Kidney epithelial cell (primary cell): ENCODE data around the gene PANX2. TPM values are rescaled to one million over a fixed set of nuclear protein-coding genes. Genes with fewer than 3 reads are reported as not detected.

ENCODE experiments used
- DNase-seq: peaks from one replicate; pipeline ENCODE4 v3.0.0-alpha.2; 2010; ENCODE audit warnings: low read depth
- H3K27me3 ChIP-seq: 2 replicates; pipeline ENCODE4 v1.6.0; 2011; ENCODE audit warnings: low read length; ENCODE audit not compliant: control insufficient read depth, insufficient read depth
- H3K36me3 ChIP-seq: 2 replicates; pipeline ENCODE4 v1.5.1; 2011; ENCODE audit warnings: low read length; ENCODE audit not compliant: control insufficient read depth, insufficient read depth
- H3K4me3 ChIP-seq: 2 replicates; pipeline ENCODE4 v1.5.1; 2011; ENCODE audit warnings: low read depth, mild to moderate bottlenecking, control low read depth, low read length
- total RNA-seq: library from RNA; depleted of rRNA; stranded (reverse); fragments of >200 nt; gene quantifications from 2 replicates; pipeline ENCODE4 v1.2.3, GENCODE V29; 2015
- TF ChIP-seq, protein P1 (sequence below): IDR thresholded peaks from 2 replicates; pipeline ENCODE4 v1.5.1; 2011; ENCODE audit warnings: mild to moderate bottlenecking, moderate library complexity, low read length, control low read depth, inconsistent platforms; ENCODE audit not compliant: insufficient read depth, poor library complexity, severe bottlenecking

Gene PANX2
- total RNA-seq, 1 donor from 2014 or later = 0.33 TPM

- TF ChIP-seq, protein P1, sequence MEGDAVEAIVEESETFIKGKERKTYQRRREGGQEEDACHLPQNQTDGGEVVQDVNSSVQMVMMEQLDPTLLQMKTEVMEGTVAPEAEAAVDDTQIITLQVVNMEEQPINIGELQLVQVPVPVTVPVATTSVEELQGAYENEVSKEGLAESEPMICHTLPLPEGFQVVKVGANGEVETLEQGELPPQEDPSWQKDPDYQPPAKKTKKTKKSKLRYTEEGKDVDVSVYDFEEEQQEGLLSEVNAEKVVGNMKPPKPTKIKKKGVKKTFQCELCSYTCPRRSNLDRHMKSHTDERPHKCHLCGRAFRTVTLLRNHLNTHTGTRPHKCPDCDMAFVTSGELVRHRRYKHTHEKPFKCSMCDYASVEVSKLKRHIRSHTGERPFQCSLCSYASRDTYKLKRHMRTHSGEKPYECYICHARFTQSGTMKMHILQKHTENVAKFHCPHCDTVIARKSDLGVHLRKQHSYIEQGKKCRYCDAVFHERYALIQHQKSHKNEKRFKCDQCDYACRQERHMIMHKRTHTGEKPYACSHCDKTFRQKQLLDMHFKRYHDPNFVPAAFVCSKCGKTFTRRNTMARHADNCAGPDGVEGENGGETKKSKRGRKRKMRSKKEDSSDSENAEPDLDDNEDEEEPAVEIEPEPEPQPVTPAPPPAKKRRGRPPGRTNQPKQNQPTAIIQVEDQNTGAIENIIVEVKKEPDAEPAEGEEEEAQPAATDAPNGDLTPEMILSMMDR = no peak
- no peaks in the 10 kb centered on the region for H3K36me3 ChIP-seq
- no peak for DNase-seq
- H3K27me3 ChIP-seq = no peaks in the 10 kb centered on the region
- no peak overlapping the region for H3K4me3 ChIP-seq
Observed at GRCh38 chr22:50228366-50228765, 57.8 kb downstream of the PANX2 start.

DNA sequence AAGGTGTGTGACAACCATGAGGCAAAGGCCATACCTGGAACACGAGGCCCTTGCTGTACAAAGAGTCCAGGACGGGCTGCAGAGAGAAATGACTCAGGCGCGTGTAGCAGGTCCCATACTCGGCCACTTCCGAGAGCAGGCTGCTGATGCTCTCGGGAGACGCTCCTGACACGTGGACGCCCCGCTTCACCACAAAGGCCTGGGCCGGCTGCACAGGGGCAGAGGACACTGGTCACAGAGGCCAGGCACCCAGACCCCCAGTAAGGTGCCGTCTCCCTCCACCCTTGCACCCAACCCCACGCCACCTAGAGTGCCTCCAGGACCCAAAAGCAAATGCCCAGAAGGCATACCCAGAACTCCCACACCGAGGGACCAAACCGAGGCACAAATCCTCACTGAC is 58.8 kb downstream of the PANX2 start:
- TF ChIP-seq, protein P1 = no peak
- H3K36me3 ChIP-seq = no peaks in the 10 kb centered on the region
- no peaks in the 10 kb centered on the region for H3K27me3 ChIP-seq
- no peak overlapping the region for H3K4me3 ChIP-seq
- DNase-seq = no peak

Other genes starting within 250 kb of the PANX2 start
- 66.9 and 77.3 TPM in 2 replicates for gene PIM3, start 210.0 kb upstream of the PANX2 start, total RNA-seq
- gene IL17REL, start 158.0 kb upstream of the PANX2 start, total RNA-seq = not detected in 2 replicates
- not detected in 2 replicates for gene TTLL8, start 112.4 kb upstream of the PANX2 start, total RNA-seq
- gene MLC1, start 85.3 kb upstream of the PANX2 start, total RNA-seq = not detected in 2 replicates
- 0.21 and 1.7 TPM in 2 replicates for gene MOV10L1, start 80.7 kb upstream of the PANX2 start, total RNA-seq
- gene TRABD, start 15.2 kb downstream of the PANX2 start, total RNA-seq = 60.2 and 73.5 TPM in 2 replicates
- 12.0 and 14.8 TPM in 2 replicates for gene SELENOO, start 30.3 kb downstream of the PANX2 start, total RNA-seq
- 27.2 and 33.6 TPM in 2 replicates for gene TUBGCP6, start 74.3 kb downstream of the PANX2 start, total RNA-seq
- gene HDAC10, start 80.5 kb downstream of the PANX2 start, total RNA-seq = 21.1 and 34.8 TPM in 2 replicates
- 25.5 and 27.3 TPM in 2 replicates for gene MAPK12, start 91.0 kb downstream of the PANX2 start, total RNA-seq
- 11.9 and 12.9 TPM in 2 replicates for gene MAPK11, start 99.6 kb downstream of the PANX2 start, total RNA-seq
- 251 and 302 TPM in 2 replicates for gene PLXNB2, start 136.9 kb downstream of the PANX2 start, total RNA-seq
- 4.5 TPM in 2 replicates for gene DENND6B, start 156.3 kb downstream of the PANX2 start, total RNA-seq
- gene PPP6R2, start 172.6 kb downstream of the PANX2 start, total RNA-seq = 45.2 and 53.4 TPM in 2 replicates